ENCODE results near the gene INSIG1.

The INSIG1 gene

DNA sequence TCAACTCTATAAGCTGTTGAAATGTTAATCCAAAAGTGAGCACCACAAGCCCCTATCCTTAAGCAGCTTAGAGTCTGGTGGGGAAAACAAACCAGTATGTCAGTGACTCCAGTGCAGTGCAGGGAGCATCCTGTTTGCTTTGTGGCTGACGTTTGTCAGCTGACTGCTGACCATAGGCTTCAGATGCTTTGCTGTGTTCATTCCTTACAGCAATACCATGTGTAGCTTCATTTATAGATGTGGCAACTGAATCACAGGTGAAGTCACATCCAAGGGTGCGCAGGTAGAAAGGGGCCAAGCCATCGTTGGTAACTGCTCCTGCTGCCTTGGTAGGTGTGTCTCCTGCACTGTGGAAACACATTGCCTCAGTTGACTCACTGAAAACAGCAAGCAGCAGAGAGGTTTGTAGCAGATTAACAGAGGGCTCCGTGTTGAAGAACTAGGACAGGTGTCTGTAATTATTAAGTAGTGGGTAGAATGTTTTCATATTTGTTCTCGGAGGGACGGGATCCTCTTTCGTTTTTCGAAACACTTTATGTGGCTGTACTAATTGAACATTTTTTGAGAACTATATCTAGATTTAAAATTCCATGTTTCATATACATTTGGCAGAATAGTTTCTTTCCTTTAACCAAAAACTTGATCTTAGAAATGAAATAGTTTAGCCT, 2.0 kb downstream of the INSIG1 start:
- H3K4me3 ChIP-seq (ENCODE audit: low read length) = peak overlapping the region; percentile 2
- H3K4me1 ChIP-seq (ENCODE audit: control insufficient read depth, insufficient read depth, low read length) = peaks cover 19% of the 10 kb centered on the region
- no peaks in the 10 kb centered on the region for H3K27me3 ChIP-seq (ENCODE audit: control insufficient read depth, insufficient read depth, low read length)
- H3K36me3 ChIP-seq (ENCODE audit: control insufficient read depth, insufficient read depth, low read length) = no peaks in the 10 kb centered on the region
- peak overlapping the region; percentile 49 for H3K9ac ChIP-seq (ENCODE audit: low read length)
- H3K9me3 ChIP-seq (ENCODE audit: control insufficient read depth, low read length) = no peaks in the 10 kb centered on the region

DNA sequence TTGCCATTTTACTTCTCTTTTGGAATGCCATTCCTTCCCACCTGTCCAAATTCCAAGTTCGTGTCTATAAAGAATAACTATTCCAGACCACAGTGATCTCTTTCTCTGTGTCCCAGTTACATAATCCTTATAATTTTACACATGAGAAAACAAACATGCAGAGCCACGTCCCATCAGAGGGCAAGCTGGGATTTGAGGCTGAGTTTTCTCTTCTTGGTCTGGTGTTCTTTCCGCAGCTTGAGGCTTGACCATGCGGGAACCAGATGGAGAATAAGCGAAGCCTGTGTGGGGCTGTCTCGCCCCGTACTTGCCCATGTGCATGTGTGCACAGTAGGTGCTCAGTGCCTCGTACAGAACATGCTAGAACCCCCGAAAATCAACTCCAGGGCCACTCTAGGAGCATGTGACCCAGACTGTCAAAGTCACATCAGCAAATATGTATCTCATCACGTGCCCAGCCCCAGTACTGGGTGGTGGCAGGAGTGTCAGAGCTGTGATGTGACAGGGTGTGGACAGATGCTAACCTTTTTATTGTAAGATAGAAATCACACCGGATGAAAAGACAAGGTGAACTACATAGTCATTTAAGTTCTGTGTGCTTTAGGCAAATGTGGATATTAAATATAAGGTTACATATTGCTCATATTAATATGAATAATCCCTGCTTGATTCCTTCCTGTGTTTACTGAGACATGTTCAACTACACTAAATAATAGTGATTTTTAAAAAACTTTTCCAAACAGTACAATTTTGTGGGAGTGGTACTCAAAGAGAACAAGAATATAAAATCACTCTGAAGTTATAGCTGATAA, 3.2 kb downstream of the INSIG1 start:
- Histone ChIP-seq H3K27me3 (ENCODE audit: control insufficient read depth, insufficient read depth, low read length) (no peaks in the 10 kb centered on the region), H3K9me3 (ENCODE audit: control insufficient read depth, low read length) (no peaks in the 10 kb centered on the region), H3K4me1 (ENCODE audit: control insufficient read depth, insufficient read depth, low read length) (peaks cover 19% of the 10 kb centered on the region), H3K9ac (ENCODE audit: low read length) (no peak overlapping the region), H3K36me3 (ENCODE audit: control insufficient read depth, insufficient read depth, low read length) (no peaks in the 10 kb centered on the region), H3K4me3 (ENCODE audit: low read length) (no peak overlapping the region)

DNA sequence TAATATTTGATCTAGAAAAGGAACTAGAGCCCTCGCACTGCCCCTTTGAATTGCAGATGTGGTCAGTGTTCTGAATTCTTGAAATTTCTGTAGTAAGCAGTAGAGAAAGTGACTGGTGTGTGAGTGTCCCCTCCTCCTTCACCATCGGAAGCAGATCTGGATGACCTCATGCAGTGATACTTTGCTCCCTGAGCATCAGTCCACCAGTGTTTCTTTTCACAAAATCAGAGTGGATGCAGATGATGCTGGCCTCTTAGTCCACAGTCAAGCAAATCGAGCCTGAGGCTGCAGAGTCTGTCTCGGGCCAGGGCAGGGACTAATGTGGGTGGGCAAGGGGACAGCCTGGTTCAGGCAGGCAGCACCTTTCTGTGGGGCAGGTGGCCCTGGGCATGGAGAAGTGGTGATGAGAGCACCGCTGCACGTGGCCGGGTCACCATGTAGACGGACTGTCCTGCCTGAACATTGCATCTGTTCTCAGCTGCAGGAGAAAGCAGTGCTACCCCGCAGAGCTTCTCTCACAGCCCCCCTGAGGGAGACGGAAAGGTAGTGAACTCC, 5.4 kb downstream of the INSIG1 start:
- H3K36me3 ChIP-seq (ENCODE audit: control insufficient read depth, insufficient read depth, low read length) = no peaks in the 10 kb centered on the region
- H3K9me3 ChIP-seq (ENCODE audit: control insufficient read depth, low read length) = no peaks in the 10 kb centered on the region
- no peak overlapping the region for H3K9ac ChIP-seq (ENCODE audit: low read length)
- H3K27me3 ChIP-seq (ENCODE audit: control insufficient read depth, insufficient read depth, low read length) = no peaks in the 10 kb centered on the region
- H3K4me1 ChIP-seq (ENCODE audit: control insufficient read depth, insufficient read depth, low read length) = peaks cover 15% of the 10 kb centered on the region
- no peak overlapping the region for H3K4me3 ChIP-seq (ENCODE audit: low read length)

DNA sequence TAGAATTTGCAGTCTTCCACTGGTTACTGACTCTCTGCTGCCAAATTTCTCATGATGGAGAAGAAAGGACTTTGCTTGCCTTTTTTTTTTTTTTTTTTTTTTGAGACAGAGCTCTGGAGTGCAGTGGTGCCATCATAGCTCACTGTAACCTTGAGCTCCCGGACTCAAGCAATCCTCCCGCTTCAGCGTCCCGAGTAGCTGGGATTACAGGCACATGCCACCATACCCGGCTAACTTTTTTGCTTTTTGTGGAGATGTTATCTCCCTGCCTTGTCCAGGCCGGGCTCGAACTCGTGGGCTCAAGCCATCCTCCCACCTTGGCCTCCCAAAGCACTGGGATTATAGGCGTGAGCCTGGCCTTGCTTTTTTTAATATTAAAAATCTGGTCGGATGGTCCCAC, 6.2 kb downstream of the INSIG1 start:
- Histone ChIP-seq H3K9ac (ENCODE audit: low read length) (no peak overlapping the region), H3K27me3 (ENCODE audit: control insufficient read depth, insufficient read depth, low read length) (no peaks in the 10 kb centered on the region), H3K4me1 (ENCODE audit: control insufficient read depth, insufficient read depth, low read length) (peaks cover 15% of the 10 kb centered on the region), H3K9me3 (ENCODE audit: control insufficient read depth, low read length) (no peaks in the 10 kb centered on the region), H3K4me3 (ENCODE audit: low read length) (no peak overlapping the region), H3K36me3 (ENCODE audit: control insufficient read depth, insufficient read depth, low read length) (no peaks in the 10 kb centered on the region)

DNA sequence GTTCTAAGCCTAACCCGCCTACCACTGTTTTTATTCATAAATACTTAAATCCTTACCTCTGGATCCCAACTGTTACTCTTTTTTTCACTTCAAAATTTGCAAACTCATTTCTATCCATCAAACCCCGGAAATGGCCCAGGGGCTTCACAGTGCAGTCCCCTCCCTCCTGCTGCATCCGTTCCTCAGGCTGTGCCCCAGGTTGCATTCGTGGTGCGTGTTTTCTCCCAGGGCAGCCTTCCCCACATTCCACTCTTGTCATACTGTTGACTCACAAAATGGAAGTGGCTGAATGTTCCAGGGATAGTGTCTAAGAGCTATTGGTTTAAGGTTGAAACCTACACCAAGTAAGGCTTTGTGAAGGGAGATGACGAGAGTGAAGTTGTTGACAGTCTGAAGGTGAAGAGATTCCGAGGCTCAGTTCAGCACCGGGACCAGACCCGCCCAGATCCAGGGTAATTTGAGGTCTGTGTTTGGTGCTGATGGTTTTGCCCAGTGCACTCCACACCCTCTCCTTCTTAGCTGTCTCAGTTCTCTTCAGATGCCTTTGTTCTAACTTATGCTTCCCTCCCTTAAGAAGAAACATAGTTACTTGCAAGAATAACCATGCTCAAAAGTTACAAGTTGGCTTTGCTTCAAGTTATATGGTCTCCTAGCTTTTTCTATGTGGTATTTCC, 7.7 kb downstream of the INSIG1 start:
- H3K4me1 ChIP-seq (ENCODE audit: control insufficient read depth, insufficient read depth, low read length) = peaks cover 15% of the 10 kb centered on the region
- H3K36me3 ChIP-seq (ENCODE audit: control insufficient read depth, insufficient read depth, low read length) = peaks cover 2% of the 10 kb centered on the region
- H3K9me3 ChIP-seq (ENCODE audit: control insufficient read depth, low read length) = no peaks in the 10 kb centered on the region
- no peak overlapping the region for H3K9ac ChIP-seq (ENCODE audit: low read length)
- no peaks in the 10 kb centered on the region for H3K27me3 ChIP-seq (ENCODE audit: control insufficient read depth, insufficient read depth, low read length)
- H3K4me3 ChIP-seq (ENCODE audit: low read length) = no peak overlapping the region

DNA sequence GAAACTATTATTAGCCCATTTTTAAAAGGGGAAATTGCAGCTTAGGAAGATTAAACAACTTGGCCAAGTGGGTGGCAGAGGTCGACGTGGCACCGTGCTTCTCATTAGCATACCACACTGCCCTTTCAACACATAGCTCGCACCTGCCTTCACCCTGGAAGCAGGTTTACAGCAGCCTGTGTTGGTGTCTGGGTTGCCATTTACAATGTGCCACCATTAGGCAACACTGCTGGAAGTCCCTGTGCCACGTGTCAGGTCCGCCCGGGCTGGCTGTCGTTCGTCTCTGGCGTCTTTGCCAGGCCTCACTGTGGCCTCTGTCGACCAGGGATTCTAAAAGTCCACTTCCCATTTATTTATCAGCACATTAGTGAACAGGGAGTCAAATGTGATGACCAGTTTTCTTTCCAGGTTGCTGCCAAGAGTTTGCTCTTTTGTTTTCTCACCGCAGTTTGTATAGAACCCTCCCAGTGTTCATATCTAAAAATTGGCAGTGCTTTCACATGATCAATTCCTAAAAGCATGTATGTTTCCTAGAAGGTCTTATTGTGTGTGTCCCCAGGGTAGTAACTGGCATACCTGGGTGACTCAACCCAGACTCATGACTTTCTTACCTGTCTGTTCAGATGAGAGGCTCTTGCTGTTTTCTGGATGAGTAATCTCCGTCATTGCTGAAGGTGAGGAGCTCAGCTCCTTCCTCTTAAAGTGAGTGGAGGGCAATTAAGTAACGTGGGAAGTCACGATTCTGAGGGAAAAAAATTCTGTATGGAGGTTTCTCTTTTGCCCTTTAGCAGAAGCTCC, 9.2 kb downstream of the INSIG1 start:
- no peaks in the 10 kb centered on the region for H3K9me3 ChIP-seq (ENCODE audit: control insufficient read depth, low read length)
- no peak overlapping the region for H3K4me3 ChIP-seq (ENCODE audit: low read length)
- H3K36me3 ChIP-seq (ENCODE audit: control insufficient read depth, insufficient read depth, low read length) = peaks cover 4% of the 10 kb centered on the region
- no peak overlapping the region for H3K9ac ChIP-seq (ENCODE audit: low read length)
- H3K4me1 ChIP-seq (ENCODE audit: control insufficient read depth, insufficient read depth, low read length) = peaks cover 6% of the 10 kb centered on the region
- no peaks in the 10 kb centered on the region for H3K27me3 ChIP-seq (ENCODE audit: control insufficient read depth, insufficient read depth, low read length)

DNA sequence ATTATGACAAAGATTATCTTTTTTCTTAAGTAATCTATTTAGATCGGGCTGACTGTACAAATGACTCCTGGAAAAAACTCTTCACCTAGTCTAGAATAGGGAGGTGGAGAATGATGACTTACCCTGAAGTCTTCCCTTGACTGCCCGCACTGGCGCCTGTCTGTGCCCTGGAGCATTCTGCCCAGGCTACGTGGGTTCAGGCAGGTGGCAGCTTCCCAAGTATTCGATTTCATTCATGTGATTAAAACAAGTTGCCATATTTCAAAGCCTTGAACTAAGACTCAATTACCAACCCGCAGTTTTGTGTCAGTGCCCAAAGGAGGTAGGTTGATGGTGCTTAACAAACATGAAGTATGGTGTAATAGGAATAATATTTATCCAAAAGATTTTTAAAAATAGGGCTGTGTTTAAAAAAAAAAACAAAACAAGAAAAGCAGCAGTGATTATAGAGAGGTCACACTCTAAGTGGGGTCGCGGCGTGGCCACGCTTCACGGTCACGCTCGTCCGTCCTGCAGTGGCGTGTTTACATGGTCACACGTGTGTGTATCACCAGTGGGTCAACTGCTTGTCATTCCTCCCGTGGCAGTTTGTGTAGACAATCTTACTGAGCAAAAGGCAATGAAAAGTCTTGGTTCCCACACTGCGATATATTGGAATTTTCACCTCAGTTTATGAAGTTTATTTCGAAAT, 10.8 kb downstream of the INSIG1 start:
- Histone ChIP-seq H3K9me3 (ENCODE audit: control insufficient read depth, low read length) (no peaks in the 10 kb centered on the region), H3K27me3 (ENCODE audit: control insufficient read depth, insufficient read depth, low read length) (no peaks in the 10 kb centered on the region), H3K4me3 (ENCODE audit: low read length) (no peak overlapping the region), H3K9ac (ENCODE audit: low read length) (no peak overlapping the region), H3K4me1 (ENCODE audit: control insufficient read depth, insufficient read depth, low read length) (peaks cover 6% of the 10 kb centered on the region), H3K36me3 (ENCODE audit: control insufficient read depth, insufficient read depth, low read length) (peaks cover 4% of the 10 kb centered on the region)

DNA sequence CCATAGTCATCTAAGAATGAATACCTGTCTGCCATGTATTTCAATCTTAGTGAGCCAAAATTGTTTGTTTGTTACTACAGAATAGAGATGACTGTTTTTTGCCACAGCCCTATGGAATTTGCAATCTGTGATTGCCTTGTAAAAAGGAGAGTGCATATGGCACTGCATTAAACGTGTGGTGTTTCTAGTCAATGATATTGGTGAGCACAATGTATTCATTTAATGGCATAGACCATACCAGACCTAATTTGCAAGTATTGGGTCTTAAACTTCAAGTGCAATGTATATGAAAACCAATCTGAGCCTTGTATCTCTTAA, 11.3 kb downstream of the INSIG1 start:
- Histone ChIP-seq H3K27me3 (ENCODE audit: control insufficient read depth, insufficient read depth, low read length) (no peaks in the 10 kb centered on the region), H3K9ac (ENCODE audit: low read length) (no peak overlapping the region), H3K36me3 (ENCODE audit: control insufficient read depth, insufficient read depth, low read length) (peaks cover 4% of the 10 kb centered on the region), H3K4me1 (ENCODE audit: control insufficient read depth, insufficient read depth, low read length) (peaks cover 6% of the 10 kb centered on the region), H3K4me3 (ENCODE audit: low read length) (no peak overlapping the region), H3K9me3 (ENCODE audit: control insufficient read depth, low read length) (no peaks in the 10 kb centered on the region)

DNA sequence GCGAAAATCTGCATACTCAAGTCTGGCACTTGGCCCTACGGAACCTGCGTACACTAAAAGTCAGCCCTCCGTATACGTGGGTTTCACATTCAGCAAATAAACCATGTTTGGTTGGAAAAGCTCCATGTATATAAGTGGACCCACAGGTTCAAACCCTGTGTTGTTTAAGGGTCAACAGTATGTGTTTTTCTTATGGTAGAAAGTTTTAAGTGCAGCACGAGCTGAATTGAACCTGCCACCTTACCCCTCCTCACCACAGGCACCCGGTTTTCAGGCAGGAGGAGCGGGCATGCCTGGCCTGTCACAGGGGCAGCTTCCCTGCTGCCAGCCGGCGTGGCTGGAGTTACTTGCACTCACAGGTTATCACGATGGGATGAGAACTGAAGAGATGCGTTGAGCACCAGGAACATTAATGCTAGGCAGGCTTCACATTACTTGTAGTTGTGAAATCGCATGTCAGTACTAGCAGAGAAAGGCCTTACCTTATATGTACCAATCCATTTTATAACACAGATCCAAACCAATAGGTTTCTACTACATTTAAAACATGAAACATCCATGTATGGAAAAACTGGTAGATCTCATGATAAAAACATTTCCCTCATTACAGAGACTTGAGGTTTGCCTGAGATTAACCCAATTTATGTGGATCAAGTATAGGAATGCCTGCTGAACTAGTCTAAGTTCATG, 12.9 kb downstream of the INSIG1 start:
- Histone ChIP-seq H3K27me3 (ENCODE audit: control insufficient read depth, insufficient read depth, low read length) (no peaks in the 10 kb centered on the region), H3K4me3 (ENCODE audit: low read length) (no peak overlapping the region), H3K9ac (ENCODE audit: low read length) (no peak overlapping the region), H3K9me3 (ENCODE audit: control insufficient read depth, low read length) (no peaks in the 10 kb centered on the region), H3K36me3 (ENCODE audit: control insufficient read depth, insufficient read depth, low read length) (peaks cover 4% of the 10 kb centered on the region), H3K4me1 (ENCODE audit: control insufficient read depth, insufficient read depth, low read length) (peaks cover 6% of the 10 kb centered on the region)

DNA sequence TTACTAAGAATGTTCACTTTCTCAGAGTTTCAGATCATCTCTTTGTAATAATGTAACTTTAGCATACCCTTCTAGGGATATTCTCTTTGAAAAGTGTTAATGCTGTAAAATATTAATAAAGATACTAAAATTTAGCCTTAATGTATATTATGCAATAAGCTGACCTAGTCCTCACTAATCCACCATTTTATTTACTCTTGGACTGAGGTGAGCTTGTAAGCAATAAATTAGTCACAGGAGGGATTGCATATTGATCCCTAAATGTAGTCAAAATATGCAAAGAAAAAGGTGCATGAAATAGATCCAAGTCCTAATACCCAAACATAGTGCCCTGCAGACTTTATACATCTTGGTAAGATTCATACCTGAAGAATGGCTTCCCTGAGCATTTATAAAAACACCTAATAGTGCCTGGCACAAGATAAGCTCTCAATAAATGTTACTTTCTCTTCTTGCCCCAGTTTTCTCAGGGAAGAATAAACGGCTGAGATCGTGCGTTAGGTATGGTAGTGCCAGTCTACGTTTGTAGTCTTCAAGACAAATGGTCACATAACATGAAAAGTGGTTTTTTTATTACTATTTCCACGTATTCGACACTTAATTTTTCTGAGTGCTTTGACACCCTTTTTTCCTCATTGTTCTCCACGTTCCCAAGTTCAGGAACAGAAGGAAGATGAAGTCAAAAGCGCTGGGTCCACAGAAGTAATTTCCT, 14.3 kb downstream of the INSIG1 start:
- Histone ChIP-seq H3K27me3 (ENCODE audit: control insufficient read depth, insufficient read depth, low read length) (no peaks in the 10 kb centered on the region), H3K36me3 (ENCODE audit: control insufficient read depth, insufficient read depth, low read length) (peaks cover 4% of the 10 kb centered on the region), H3K4me1 (ENCODE audit: control insufficient read depth, insufficient read depth, low read length) (no peaks in the 10 kb centered on the region), H3K9ac (ENCODE audit: low read length) (no peak overlapping the region), H3K9me3 (ENCODE audit: control insufficient read depth, low read length) (no peaks in the 10 kb centered on the region), H3K4me3 (ENCODE audit: low read length) (no peak overlapping the region)

Data from mucosa of stomach (tissue), 1 donor.